NCI-H2107 treated with DMSO at 0.1 percent for 48 hours (cell line): ENCODE measurements around the gene PTPRD.

ENCODE experiments used
- DNase-seq: peaks from one replicate; lab custom pipeline; 2025; ENCODE audit not compliant: unreplicated experiment; lab: John Stamatoyannopoulos, UW

The PTPRD gene

DNA sequence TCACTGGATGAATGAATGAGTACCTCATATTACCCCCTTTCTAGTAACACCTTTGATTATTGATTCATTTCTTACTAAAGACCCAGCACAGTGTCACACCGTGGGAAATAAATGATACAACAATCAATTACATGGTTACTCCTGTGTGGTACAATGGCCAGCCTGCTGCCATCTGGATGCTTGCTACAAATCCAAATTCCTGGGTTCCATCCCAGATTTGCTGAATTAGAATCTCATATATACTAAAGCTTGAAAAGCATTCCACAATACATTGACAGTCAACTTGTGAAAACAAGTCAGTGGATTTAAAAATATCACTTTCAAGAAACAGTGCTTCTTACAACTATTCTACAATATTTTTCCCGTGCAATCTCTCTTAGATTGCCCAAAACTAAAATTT is 989.3 kb downstream of the PTPRD start:
- no peak for DNase-seq

DNA sequence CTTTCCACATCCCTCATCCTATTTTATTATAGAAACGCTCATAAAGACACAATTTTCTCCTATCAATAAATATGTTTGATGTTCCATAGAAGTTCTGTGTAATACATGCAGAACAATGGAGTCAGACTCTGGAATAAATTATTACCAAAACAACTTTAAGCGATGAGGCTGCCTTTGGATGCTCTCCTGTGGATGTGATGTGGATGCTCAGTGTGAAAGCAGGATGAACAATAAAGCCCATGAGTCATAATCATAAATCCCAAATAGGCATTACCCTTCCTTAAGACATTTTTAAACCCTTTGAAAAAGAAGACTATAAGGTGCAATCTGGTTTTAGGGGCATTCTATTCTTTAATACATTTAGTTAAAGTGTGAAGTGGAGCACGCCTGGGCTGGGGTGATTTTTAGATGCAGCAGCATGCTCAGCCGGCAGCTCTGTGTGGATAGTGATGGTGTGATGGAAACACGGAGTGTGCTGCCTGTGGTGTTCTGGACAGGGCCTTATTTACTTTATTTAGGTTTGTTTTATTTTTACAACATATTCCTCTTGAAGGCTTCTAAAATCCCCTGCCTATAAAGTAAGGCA is 991.4 kb downstream of the PTPRD start:
- DNase-seq = no peak

DNA sequence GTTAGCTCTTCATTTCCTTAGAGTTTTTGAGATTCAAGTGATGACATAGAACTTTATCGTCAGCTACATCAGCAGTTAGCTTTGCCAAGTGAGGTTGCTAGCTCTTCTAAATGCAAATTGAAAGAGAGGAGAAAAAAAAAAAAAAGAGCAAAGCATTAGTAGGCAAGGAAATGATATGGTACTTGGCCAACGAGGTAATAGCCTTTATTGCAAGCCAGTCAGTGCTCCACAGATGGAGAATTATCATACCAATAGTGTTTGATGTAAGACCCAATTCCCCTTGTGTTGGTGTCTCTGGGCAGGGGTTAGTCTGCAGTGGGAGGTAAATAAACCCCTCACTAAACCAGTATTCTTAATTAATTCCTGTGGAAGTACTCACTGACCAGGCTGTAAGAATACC is 992.1 kb downstream of the PTPRD start:
- no peak for DNase-seq

DNA sequence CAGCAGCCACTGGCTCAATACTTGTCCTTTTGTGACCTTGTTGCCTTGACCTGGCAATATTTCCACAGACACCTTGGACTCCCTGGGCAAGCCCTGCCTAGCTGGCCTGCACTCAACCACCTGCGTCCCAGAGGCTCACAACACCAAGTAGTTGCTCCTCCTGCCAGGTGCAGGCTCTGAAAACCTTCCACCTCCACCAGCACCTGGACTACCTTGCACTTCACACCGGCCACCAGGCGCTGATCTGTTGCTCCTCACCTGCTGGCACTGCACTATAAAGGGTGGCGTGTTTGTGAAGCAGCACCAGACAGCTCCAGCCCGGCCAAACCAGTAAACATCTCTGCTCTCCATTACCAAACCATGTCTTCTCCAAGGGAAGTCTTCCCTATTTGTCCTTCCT is 997.7 kb downstream of the PTPRD start:
- DNase-seq = peak; percentile 27

DNA sequence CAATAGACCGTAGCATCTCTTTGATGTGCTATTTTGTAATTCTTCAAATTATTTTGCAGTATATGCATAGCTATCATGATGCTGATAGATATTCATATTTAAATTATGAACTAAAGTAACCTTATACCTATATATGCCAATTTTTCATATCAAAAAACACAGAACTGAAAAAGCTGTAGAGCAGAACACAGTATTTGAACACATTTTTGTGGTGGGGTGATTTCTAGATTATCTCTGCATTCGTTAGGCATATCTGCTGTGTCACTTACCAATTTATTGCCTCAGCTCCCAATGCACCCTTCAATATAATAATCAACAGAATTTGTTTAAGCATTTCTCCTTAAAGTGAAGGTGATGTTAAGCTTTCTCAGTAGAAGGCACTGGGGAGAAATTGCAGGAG is 998.2 kb downstream of the PTPRD start:
- no peak for DNase-seq

DNA sequence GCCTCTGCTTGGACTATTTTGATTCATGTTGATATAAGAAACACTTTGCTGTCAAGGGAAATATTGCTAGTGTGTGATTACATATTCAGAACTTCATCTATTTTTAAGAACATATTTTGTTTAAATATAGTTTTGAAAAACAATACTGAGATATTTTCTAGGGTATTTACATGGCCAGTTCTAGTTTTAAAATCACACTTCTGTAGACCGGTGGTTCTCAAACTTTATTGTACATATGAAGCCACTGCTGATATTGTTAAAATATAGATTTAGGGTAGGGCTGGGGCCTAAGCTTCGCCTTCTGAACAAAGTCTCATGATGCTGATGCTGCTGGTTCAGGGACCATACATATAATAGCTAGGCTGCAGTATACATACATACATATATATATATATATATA is 1000.0 kb downstream of the PTPRD start:
- no peak for DNase-seq

DNA sequence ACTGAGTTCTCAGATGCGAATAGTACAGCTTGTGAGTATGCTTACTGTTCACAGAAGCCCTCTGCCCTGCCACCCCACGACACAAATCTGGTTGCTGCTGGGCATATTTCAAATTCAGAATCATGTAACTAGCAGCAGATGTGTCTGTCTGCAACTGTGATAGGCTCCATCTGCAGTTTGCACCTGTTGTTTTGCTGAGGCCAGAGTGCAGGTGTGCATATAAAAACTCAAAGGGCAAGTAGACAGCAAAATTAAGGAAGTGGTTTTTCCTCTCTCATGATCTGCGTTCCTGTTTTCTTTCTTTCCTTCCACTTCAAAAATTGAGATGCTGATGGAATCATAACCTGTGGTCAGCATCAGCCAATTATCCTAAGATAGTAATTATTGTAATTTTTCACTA is 1000.5 kb downstream of the PTPRD start:
- DNase-seq = peak; percentile 95

DNA sequence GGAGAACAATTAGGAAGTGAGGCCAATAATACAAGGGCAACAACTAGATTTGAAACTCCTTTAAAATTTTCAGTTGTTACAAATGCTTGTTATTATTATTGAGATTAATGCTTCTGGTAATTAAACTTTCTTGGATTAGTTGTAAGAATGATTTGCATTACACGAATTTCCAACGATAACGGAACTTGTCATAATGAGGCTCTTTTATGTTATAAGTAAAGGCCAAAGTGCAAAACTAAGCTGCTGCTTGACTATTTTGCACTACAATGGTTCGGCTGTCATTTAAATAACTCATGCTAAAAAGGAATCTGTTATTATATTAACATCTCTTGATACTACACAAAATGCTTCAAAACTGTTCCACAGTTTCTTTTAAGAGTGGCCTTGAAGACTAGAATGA is 1007.1 kb downstream of the PTPRD start:
- DNase-seq = no peak

DNA sequence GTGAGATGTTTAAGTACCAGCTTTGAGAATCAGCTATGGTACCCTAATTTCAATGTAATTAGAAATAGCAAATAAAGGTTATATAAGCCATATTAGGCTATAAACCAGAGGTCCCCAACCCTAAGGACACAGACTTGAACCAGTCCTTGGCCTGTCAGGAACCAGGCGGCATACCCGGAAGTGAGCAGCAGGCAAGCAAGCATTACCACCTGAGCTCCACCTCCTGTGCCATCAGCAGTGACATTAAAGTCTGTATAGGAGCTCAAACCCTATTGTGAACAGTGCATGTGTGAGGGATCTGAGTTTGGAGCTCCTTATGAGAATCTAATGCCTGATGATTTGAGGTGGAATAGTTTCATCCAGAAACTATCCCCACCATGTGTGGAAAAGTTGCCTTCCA is 1009.5 kb downstream of the PTPRD start:
- no peak for DNase-seq

DNA sequence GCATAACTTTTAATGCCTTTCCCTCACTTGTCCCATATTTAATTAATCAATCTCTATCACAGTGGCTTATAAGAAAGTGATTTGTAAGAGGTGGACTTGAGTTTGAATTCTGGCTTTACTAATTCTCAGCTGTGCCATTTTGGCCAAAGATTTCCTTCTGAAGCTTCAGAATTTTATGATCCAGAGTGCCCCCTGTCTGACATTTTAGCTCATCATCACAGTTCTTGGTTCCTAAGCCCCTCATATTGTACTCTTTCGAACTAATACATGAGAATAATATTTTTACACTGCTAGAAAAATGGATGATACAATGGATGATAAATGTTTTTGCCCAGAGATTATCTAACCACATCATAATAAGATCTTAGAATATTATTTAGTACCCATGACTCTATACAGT is 1014.1 kb downstream of the PTPRD start:
- no peak for DNase-seq

DNA sequence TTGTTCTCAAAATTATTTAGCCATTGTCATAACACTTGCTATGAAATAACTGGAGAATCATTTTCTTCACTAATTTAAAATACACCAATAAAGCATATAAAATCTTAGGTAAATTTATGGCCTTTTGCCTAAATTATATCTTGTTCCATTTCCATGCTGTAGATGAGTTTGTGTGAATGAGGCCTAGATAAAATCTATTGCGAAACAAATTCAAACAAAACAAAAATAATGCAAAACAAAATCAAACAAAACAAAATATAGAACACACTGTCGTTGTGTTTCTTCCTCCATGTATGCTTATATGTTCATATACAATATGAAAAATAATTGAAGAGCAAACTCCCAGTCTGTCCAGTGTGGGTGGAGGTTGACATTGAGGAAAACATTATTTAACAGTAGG is 1020.7 kb downstream of the PTPRD start:
- DNase-seq = no peak

DNA sequence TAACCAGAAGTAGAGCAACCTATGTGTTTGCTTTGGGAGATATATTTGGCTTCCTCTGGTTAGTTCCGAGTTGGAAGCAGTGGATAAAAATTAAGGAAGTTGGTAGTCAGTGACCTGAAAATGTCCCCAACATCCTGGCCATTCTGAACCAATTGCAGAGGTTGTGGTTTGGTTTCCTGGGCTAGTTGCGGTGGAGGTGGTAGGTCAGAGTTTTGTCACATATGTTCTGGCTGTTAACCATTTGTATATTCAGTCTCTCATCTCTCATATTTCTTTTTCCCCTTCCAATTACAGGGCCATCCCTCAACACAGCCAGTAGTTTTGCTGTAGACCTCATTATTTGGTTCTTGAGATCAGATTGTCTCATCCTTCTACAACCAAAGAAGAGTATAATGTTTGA is 1026.9 kb downstream of the PTPRD start:
- DNase-seq = no peak

DNA sequence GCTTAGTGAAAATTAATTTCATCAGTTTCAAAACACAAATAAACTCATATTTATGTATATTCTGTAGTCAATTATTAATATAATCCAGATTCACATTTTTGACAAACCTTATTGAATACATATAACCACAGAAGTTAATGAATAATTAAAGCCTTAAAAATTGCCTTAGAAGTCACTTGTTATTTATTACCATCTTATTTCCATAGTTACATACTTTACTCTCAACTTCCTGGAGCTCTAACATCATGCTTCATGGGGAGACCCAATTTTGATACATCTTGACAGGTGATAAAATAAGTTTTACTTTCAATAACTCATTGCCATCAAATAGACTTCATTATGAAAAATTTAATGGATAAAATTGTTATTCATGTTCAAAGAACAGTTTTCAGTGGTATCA is 1038.7 kb downstream of the PTPRD start:
- no peak for DNase-seq

DNA sequence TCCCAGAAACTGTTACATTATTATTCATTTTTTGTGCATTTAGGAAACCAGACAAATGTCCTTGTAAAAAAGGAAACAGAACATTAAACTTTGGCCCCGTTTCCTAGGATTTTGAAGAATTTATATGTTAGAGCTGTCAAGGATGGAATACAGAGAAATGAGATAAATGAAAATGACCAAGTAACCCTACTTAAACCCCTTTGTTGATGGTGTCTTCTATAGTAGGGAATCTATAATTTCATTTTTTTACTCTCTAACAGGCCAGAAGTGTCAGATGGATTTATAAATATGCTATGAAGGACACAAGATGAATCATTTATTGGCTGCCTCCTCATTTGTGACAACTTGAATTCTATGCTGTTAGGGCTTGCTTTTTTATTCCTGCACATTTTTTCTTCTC is 1047.1 kb downstream of the PTPRD start:
- no peak for DNase-seq

DNA sequence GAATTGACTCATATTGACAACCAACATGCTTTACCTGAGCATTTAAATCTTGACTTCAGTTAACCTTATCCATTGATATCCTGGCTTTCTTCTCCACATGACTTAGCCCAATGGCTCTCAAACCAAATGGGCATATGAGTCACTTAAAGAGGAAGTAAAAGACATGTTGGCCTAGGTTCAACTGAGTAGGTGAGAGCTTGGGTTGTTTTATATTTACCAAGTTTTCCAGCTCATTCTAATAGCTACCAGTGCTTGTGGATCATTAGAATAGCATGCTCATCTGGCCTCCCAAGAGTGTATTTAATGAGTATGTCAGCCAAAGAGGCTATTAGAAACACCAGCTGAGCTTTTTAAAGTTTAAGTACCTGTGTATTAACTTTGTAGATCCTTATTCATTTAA is 1049.0 kb downstream of the PTPRD start:
- no peak for DNase-seq

DNA sequence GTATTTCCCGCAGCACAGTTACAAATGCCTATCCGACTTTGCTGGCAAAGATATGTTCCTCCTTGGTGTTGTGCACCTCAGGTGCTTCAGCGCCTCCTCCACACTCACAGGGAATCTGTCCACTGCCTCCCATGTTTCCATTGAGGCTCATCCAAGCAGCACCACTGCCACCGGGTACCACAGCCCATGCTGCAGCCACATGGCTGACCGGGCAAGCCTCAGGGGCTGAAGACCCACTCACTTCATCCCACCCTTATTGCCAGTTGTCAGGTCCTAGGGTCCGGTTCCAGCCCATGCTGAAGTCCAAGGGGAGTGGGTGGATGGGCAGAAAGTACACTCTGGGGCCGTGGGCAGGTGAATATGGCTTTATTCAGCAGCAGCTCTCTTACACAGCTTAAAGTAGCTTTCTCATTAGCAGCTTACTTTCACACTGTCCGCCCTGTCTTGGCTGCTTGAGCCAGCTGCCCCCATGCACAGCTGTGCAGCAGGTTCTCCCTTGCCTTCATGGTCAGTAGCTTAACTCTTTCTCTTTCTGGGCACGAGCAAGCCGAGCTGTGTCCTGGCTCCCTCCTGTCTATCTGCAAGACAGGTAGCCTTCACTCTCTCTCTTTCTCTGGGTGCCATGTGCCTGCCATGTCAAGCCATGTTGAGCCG is 1052.3 kb downstream of the PTPRD start:
- DNase-seq = no peak

DNA sequence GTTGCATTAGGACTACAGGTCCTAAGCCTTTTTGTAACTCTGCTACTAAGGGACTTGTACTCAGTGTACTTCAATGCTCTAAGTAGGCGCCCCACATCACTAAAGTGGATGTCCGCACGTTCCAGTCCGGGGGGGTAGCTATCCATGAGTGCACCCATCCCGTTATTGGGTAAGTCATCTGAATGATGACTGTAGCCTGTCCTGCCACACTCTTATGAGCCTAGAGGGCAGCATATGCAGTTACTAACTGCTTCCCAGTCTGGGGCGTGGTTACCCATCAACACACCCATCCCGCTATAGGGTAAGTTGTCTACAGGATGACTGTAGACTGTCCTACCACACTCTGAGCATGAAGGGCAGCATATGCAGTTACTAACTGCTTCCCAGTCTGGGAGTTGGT is 1053.9 kb downstream of the PTPRD start:
- DNase-seq = no peak

DNA sequence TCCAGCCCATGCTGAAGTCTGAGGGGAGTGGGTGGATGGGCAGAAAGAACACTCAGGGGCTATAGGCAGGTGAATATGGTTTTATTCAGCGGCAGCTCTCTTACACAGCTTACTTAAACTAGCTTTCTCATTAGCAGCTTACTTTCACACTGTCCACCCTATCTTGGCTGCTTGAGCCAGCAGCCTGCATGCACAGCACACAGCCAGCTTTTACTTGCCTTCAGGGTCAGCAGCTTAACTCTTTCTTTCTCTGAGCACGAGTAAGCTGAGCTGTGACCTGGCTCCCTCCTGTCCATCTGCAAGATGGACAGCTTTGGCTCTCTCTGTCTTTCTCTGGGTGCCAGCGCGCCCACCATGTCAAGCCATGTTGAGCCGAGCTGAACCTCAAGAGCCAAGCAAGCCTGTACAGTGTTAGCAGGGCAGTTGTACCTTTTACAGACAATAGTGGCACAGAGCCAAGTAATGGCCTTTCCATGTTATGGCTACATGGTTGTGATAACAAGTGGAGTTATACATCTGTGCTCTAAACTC is 1054.9 kb downstream of the PTPRD start:
- no peak for DNase-seq

DNA sequence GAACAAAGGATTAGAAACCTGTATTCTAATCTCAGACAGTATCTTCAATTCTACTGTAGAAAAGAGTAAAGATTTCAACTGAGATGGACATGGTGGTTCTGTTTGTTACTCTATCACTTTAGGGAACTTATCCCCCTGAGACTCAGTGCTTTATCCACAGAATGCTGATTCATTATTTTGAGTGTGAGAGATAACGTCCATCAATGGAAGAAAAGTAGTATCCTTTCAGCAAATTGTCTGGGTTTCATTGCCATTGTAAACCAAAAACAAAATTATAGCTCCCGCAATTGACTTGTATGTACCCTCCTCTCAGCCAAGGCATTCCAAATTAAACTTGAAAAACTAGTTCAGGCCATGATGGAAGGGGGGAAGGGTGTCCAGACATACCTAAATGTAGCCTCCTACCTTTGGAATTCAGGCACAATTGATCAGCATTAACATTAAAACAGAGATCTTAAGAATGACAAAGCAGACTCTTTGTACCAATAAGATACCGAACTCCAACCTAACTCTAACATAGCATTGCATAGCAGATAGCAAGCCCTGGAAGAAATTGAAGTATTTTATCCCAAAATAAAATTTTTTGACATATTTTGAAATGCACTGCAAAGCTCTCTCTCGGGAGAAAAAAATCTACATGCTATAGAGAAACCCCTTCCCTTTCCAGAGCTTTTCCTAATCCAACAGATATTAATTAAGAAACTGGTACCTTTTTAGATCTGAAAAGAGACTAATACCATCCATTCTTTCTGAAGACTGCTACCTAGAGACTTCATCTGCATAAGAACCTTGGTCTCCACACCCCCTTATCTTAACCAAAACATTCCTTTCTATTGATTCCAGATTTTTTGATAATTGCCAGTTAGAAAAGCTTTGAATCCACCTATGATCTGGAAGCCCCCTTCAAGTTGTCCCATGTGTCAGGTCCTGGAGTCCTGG is 1055.7 kb downstream of the PTPRD start:
- DNase-seq = no peak

DNA sequence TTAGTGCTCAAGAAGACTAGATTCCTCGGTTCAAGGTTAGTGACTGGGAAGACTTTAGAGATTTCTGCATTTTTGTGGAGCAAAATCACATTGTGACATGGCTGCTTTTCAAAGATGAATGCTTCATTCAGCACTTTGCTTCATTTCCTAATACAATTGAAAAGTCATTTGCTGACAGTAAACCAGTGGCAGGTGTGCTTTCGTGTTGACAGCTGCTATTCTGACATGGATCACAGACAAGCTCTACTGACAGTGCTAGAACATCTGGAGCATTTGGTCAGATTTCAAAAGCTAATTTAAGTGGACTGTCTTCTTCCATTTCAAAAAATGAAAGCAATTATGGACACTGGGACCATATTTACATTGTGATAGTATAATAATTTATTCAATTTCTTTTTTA is 1060.1 kb downstream of the PTPRD start:
- no peak for DNase-seq

DNA sequence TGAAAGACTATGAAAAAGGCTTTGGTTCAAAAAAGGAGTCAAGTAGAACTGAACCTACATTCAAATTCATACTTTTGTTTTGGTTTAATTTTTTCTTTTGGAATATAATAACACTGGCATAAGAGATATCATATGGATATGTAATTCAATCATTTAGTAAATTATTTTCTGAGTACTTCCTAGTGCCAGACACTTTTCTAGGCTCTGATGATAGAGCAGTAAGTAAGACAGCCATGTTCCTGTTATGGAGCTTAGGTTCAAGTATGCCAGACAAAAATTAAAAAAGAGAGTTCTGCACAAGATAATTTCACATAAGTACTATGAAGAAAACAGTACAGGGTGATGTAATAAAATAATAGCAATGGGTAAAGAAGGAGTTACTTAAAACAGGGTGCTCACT is 1074.0 kb downstream of the PTPRD start:
- no peak for DNase-seq

DNA sequence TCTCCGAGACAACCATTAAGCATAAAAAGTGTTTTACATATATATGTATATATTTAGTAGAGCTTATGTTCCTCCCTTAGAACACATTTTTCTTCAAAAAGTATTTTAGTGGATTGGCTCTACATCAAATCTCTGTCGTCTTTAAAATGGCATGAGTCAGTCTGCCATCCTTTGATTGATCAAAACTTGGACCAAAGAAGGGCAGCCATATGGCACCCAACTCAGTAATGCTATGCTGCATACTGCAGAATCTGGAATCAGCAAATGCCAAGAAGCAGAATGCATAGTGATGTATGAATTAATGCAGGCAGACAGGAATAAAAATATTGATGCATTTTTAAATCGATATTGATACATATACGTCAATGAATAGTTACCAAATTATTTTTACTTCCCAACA is 1074.4 kb downstream of the PTPRD start:
- DNase-seq = no peak
